ENCODE measurements around the gene WDR41.

Gene WDR41

DNA sequence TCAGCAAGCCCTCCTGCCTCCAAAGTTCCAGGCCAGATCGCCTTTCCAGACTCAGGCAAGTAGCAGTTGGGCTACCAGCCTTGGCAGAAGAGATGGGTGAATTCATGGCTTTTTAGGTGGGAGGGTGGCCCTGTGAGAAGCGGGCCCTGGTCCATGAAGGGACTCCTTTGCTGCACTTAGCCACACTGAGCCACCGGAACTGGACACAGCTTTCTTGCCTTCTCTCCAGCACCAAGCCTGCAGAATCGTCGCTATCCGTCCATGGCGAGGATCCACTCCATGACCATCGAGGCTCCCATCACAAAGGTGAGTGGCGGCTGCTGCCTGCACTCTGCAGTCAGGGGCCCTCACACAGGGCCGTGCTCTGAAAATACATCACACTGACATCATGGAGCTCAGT, 85.0 kb downstream of the WDR41 start:
- FAIRE-seq, result no peak
- no peak for TF ChIP-seq CTCF (IDR thresholded peaks at IDR 0.05; ENCODE audit: insufficient read depth, missing control alignments)
- no peak for DNase-seq (ENCODE audit: insufficient read length, low spot score)

DNA sequence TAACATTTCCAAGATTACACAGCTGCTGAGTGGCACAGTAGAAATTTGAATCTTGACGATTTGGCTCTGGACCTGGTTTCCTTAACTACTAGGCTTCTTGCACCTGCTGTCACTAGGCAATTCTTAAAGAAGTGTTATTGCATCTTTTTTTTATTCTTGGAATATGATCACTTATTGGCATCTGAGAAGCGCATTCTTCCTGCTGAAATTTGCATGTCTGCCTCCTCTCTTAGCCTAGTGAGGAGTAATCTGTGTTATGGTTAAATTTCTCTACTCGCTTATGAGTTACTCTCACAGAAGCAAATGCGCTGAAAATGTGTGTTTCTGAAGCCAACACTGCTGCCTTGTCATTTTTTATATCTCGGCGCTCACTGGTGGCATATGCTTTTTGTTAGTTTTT, 89.3 kb downstream of the WDR41 start:
- no peak for TF ChIP-seq CTCF (IDR thresholded peaks at IDR 0.05; ENCODE audit: insufficient read depth, missing control alignments)
- DNase-seq (ENCODE audit: insufficient read length, low spot score), result no peak
- FAIRE-seq, result no peak

- no peak for DNase-seq (ENCODE audit: insufficient read length, low spot score)
- FAIRE-seq, result no peak
- no peak for TF ChIP-seq CTCF (IDR thresholded peaks at IDR 0.05; ENCODE audit: insufficient read depth, missing control alignments)
Observed at GRCh38 chr5:77400645-77401044, 91.5 kb downstream of the WDR41 start.

- FAIRE-seq, result no peak
- TF ChIP-seq CTCF (IDR thresholded peaks at IDR 0.05; ENCODE audit: insufficient read depth, missing control alignments), result no peak
Observed at GRCh38 chr5:77398896-77399295, 93.2 kb downstream of the WDR41 start.

DNA sequence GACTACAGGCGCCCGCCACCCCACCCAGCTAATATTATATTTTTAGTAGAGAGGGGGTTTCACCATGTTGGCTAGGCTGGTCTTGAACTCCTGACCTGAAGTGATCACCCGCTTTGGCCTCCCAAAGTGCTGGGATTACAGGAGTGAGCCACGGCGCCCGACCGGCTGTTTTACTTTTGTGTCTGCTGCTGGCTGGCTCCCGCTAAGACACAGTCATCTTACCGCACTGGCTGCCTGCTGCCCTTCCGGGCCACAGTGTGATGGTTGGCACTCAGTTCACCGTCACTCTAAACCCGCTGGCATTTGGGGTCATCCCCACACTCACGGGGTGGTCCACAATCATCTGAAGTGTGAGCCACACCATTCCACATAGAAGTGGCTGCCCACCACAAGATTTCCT, 93.7 kb downstream of the WDR41 start:
- FAIRE-seq (no peak), DNase-seq (ENCODE audit: insufficient read length, low spot score) (no peak)
- no peak for TF ChIP-seq CTCF (IDR thresholded peaks at IDR 0.05; ENCODE audit: insufficient read depth, missing control alignments)

More at GRCh38 chr5:77398896-77399295, 93.2 kb downstream of the WDR41 start:
- DNase-seq (ENCODE audit: insufficient read length, low spot score), result no peak

DNA sequence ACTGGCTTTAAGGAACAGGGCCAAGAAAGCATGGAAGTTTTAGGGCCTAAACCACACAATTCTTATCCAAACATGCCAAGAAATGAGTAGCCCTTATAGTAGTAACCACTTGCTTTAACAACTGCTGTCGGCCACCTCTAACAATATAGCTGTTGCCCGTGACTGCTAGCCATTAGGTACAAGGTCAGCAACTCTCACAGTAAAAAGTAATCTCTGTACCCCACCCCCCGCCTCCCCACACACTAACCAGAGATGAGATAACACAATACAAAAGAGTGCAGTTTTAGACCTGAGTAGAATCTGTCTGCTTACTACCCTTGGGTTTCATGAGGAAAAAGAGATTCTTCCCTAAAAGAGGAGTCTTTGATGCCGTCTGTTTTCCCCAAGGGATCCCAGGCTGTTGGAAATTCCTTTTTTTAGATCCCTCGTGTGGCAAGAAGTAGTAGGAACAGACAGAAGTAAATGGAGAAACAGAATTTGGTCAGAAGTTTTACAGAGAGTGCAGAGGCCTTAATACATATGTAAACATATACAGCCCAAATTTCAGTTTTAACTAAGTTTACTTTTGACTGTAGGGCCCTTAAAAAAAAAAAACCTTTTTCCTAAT, 94.3 kb downstream of the WDR41 start:
- DNase-seq (ENCODE audit: insufficient read length, low spot score) (no peak), FAIRE-seq (no peak)
- TF ChIP-seq CTCF (IDR thresholded peaks at IDR 0.05; ENCODE audit: insufficient read depth, missing control alignments), result no peak

DNA sequence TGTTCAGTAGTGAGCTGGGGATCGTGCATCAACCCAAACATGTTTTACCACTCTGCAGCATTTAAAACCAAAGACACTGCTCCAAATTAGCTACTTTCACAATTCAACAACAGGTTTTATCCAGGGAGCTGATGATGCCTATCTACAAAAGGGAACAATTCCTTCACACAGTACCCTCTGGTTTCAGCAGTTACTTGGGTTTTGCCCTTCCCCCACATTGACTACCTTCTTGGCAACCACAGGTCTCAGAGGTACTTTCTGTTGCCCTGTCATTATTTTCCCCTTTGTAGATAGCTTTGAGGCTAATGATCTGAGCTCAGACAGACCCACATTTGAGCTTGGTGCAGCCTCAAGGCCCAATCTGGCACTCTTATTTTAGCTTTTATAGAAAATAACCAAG, 96.1 kb downstream of the WDR41 start:
- DNase-seq (ENCODE audit: insufficient read length, low spot score) (no peak), FAIRE-seq (no peak)
- TF ChIP-seq CTCF (IDR thresholded peaks at IDR 0.05; ENCODE audit: insufficient read depth, missing control alignments), result no peak

Data from D721Med (cell line).